H9 (cell line): ENCODE results near the gene CELF5. TPM values are rescaled to one million over a fixed set of nuclear protein-coding genes. Genes with fewer than 3 reads are reported as not detected.

Experiments
- DNase-seq: peaks from one replicate; pipeline ENCODE4 v3.0.0-alpha.2; 2017
- H2AFZ ChIP-seq: one replicate; pipeline ENCODE4 v1.6.1; 2013; ENCODE audit warnings: mild to moderate bottlenecking, low read length, control low read depth, moderate library complexity
- H2AK5ac ChIP-seq: 2 replicates; pipeline ENCODE4 v1.6.1; 2013; ENCODE audit warnings: low read length, control low read depth, mixed read lengths; ENCODE audit not compliant: insufficient read length
- H2BK120ac ChIP-seq: one replicate; pipeline ENCODE4 v1.6.1; 2013; ENCODE audit warnings: low read depth, mild to moderate bottlenecking, low read length, control low read depth, inconsistent platforms; ENCODE audit not compliant: poor library complexity, severe bottlenecking
- H2BK12ac ChIP-seq: 2 replicates; pipeline ENCODE4 v1.6.1; 2013; ENCODE audit warnings: low read length, control low read depth, mixed read lengths, low read depth; ENCODE audit not compliant: insufficient read length
- H2BK15ac ChIP-seq: 2 replicates; pipeline ENCODE4 v1.6.1; 2013; ENCODE audit warnings: low read depth, low read length, control low read depth
- H2BK20ac ChIP-seq: one replicate; pipeline ENCODE4 v1.6.1; 2013; ENCODE audit warnings: low read depth, mild to moderate bottlenecking, low read length, control low read depth, inconsistent platforms; ENCODE audit not compliant: poor library complexity, severe bottlenecking
- H2BK5ac ChIP-seq: 2 replicates; pipeline ENCODE4 v1.6.1; 2013; ENCODE audit warnings: low read length, control low read depth, mixed read lengths; ENCODE audit not compliant: insufficient read length
- H3K14ac ChIP-seq: 2 replicates; pipeline ENCODE4 v1.6.1; 2013; ENCODE audit warnings: low read length, control low read depth; ENCODE audit not compliant: insufficient read depth
- H3K18ac ChIP-seq: 2 replicates; pipeline ENCODE4 v1.6.1; 2013; ENCODE audit warnings: low read depth, mild to moderate bottlenecking, mixed read lengths, low read length, control low read depth; ENCODE audit not compliant: insufficient read length
- H3K23ac ChIP-seq: 2 replicates; pipeline ENCODE4 v1.6.1; 2013; ENCODE audit warnings: low read length, control low read depth, mixed read lengths, low read depth; ENCODE audit not compliant: insufficient read length
- H3K23me2 ChIP-seq: 2 replicates; pipeline ENCODE4 v1.6.1; 2013; ENCODE audit warnings: low read depth, mild to moderate bottlenecking, mixed read lengths, low read length, control low read depth; ENCODE audit not compliant: insufficient read length, poor library complexity, severe bottlenecking
- H3K27ac ChIP-seq: 2 replicates; pipeline ENCODE4 v1.5.1; 2013; ENCODE audit warnings: low read length, control low read depth, mixed read lengths, low read depth; ENCODE audit not compliant: insufficient read length
- H3K27me3 ChIP-seq: 2 replicates; pipeline ENCODE4 v1.6.1; 2013; ENCODE audit warnings: low read length, control low read depth, inconsistent platforms; ENCODE audit not compliant: insufficient read depth
- H3K4ac ChIP-seq: 2 replicates; pipeline ENCODE4 v1.6.1; 2013; ENCODE audit warnings: low read depth, mild to moderate bottlenecking, control low read depth, inconsistent platforms, low read length, moderate library complexity
- H3K4me1 ChIP-seq: 2 replicates; pipeline ENCODE4 v1.6.1; 2013; ENCODE audit warnings: low read length, control low read depth, inconsistent platforms; ENCODE audit not compliant: insufficient read depth
- H3K4me2 ChIP-seq: 2 replicates; pipeline ENCODE4 v1.6.1; 2013; ENCODE audit warnings: low read length, control low read depth, mixed read lengths; ENCODE audit not compliant: insufficient read length, insufficient read depth
- H3K56ac ChIP-seq: 2 replicates; pipeline ENCODE4 v1.6.1; 2013; ENCODE audit warnings: low read depth, mild to moderate bottlenecking, mixed read lengths, low read length, control low read depth; ENCODE audit not compliant: insufficient read length
- H3K79me1 ChIP-seq: 2 replicates; pipeline ENCODE4 v1.6.1; 2013; ENCODE audit warnings: low read depth, mild to moderate bottlenecking, moderate library complexity, low read length, control low read depth, inconsistent platforms; ENCODE audit not compliant: insufficient read depth, poor library complexity, severe bottlenecking
- H3K79me2 ChIP-seq: 2 replicates; pipeline ENCODE4 v1.6.1; 2013; ENCODE audit warnings: low read length, control low read depth, inconsistent platforms; ENCODE audit not compliant: insufficient read depth
- H3K9ac ChIP-seq: 2 replicates; pipeline ENCODE4 v1.6.1; 2013; ENCODE audit warnings: low read length, control low read depth, mixed read lengths; ENCODE audit not compliant: insufficient read length; ENCODE audit errors: extremely low read depth
- H3K9me3 ChIP-seq: one replicate; pipeline ENCODE4 v1.6.1; 2013; ENCODE audit warnings: low read depth, low read length, inconsistent platforms; ENCODE audit not compliant: control insufficient read depth
- H3T11ph ChIP-seq: one replicate; pipeline ENCODE4 v1.6.1; 2013; ENCODE audit warnings: mild to moderate bottlenecking, low read length, control low read depth, inconsistent platforms
- H4K20me1 ChIP-seq: one replicate; pipeline ENCODE4 v1.6.1; 2013; ENCODE audit not compliant: control insufficient read depth, insufficient read length, insufficient read depth
- H4K5ac ChIP-seq: 2 replicates; pipeline ENCODE4 v1.6.1; 2013; ENCODE audit warnings: low read depth, mild to moderate bottlenecking, mixed read lengths, low read length, control low read depth; ENCODE audit not compliant: insufficient read length
- H4K8ac ChIP-seq: replicated peaks from 2 replicates; pipeline ENCODE4 v1.6.1; 2013; ENCODE audit warnings: low read length, control low read depth, mixed read lengths, low read depth; ENCODE audit not compliant: insufficient read length
- H4K91ac ChIP-seq: 2 replicates; pipeline ENCODE4 v1.6.1; 2013; ENCODE audit warnings: low read depth, mild to moderate bottlenecking, moderate library complexity, mixed read lengths, low read length, control low read depth; ENCODE audit not compliant: insufficient read length
- H3K27ac Mint-ChIP-seq, 3 experiments: 2 replicates in 2 of 3; 3 replicates in 1 of 3; pipeline ENCODE4 v1.8.0; 2020 to 2021; ENCODE audit warnings: mixed read lengths in 3 of 3, mild to moderate bottlenecking in 1 of 3, moderate library complexity in 1 of 3
- H3K27me3 Mint-ChIP-seq: 2 replicates; pipeline ENCODE4 v1.8.0; 2021; ENCODE audit warnings: low read depth, mild to moderate bottlenecking, moderate library complexity, mixed read lengths
- H3K36me3 Mint-ChIP-seq, 3 experiments: 2 replicates in 2 of 3; 3 replicates in 1 of 3; pipeline ENCODE4 v1.8.0; 2020 to 2021; ENCODE audit warnings: low read depth in 3 of 3, mixed read lengths in 3 of 3; ENCODE audit not compliant: insufficient read depth in 1 of 3
- H3K4me1 Mint-ChIP-seq, 2 experiments: 2 replicates each; pipeline ENCODE4 v1.8.0; 2020; ENCODE audit warnings: mixed read lengths in 2 of 2
- H3K4me3 Mint-ChIP-seq, 2 experiments: 2 replicates in 1 of 2; 3 replicates in 1 of 2; pipeline ENCODE4 v1.8.0; 2020 to 2021; ENCODE audit warnings: mild to moderate bottlenecking in 2 of 2, mixed read lengths in 2 of 2, moderate library complexity in 1 of 2
- H3K9me3 Mint-ChIP-seq, 2 experiments: 2 replicates in 1 of 2; 3 replicates in 1 of 2; pipeline ENCODE4 v1.8.0; 2020; ENCODE audit warnings: mild to moderate bottlenecking in 2 of 2, mixed read lengths in 2 of 2, moderate library complexity in 1 of 2
- CTCF ChIP-seq: fragments of 200-600 bp; sonication (generic); conservative IDR thresholded peaks from 3 replicates; pipeline ENCODE4 v1.8.0; 2021; ENCODE audit warnings: antibody characterized with exemption, mild to moderate bottlenecking
- WGBS: extraction: QIAGEN DNeasy Blood & Tissue Kit; methylation state at CpG from one replicate; pipeline ENCODE4 v1.1.7; 2013; ENCODE audit warnings: missing lambda C conversion rate, low lambda C conversion rate, mixed read lengths; ENCODE audit not compliant: insufficient read length; ENCODE audit errors: extremely low coverage; 5-methylcytosine and 5-hydroxymethylcytosine counted together
- total RNA-seq: library from RNA; stranded (reverse); gene quantifications from 2 replicates; pipeline ENCODE4 v1.2.1, GENCODE V29; 2021

Gene CELF5
- total RNA-seq, 1 experiment from 2014 or later: 4.8 TPM

- H3K4me3 Mint-ChIP-seq: peak overlapping the region in 1 of 2 experiments; percentile 44; a peak in 1 of 5 replicates
Observed at GRCh38 chr19:3210347-3211017, 14.0 kb upstream of the CELF5 start.

More at GRCh38 chr19:3210347-3211017, 14.0 kb upstream of the CELF5 start:
- Histone ChIP-seq H3K23me2 (no peaks in the 10 kb centered on the region), H3K79me2 (no peaks in the 10 kb centered on the region), H3K4me1 (no peaks in the 10 kb centered on the region), H2AFZ (no peak overlapping the region), H3K27me3 (no peaks in the 10 kb centered on the region), H3K14ac (no peak overlapping the region; the same call in 1 of the 2 replicates), H3K27ac (no peak overlapping the region), H3K4me2 (no peak overlapping the region), H4K91ac (no peak overlapping the region), H2BK120ac (no peak overlapping the region), H2BK15ac (no peak overlapping the region), H3K9ac (no peak overlapping the region), H3K18ac (no peak overlapping the region), H3K4ac (no peak overlapping the region), H4K8ac (no peak overlapping the region), H4K5ac (no peak overlapping the region), H2AK5ac (no peak overlapping the region), H3K56ac (no peak overlapping the region), H4K20me1 (peaks cover 2% of the 10 kb centered on the region), H2BK12ac (no peak overlapping the region), H3T11ph (no peak overlapping the region), H3K23ac (no peak overlapping the region), H3K79me1 (no peaks in the 10 kb centered on the region), H3K9me3 (no peaks in the 10 kb centered on the region), H2BK20ac (no peak overlapping the region), H2BK5ac (no peak overlapping the region)
- Mint-ChIP-seq H3K9me3 (no peaks in the 10 kb centered on the region), H3K27ac (peak overlapping the region in 1 of 3 experiments; percentile 28; a peak in 2 of 7 replicates), H3K27me3 (peaks cover 4% of the 10 kb centered on the region), H3K36me3 (peaks cover 6 to 29% (median 8%) of the 10 kb centered on the region in 3 experiments; a peak in 6 of 7 replicates), H3K4me1 (peaks cover 3 to 6% of the 10 kb centered on the region in 2 experiments)
- TF ChIP-seq CTCF: peak; percentile 79
- DNase-seq: peak; percentile 82
- WGBS: no CpG with 5 or more reads among the region's 20 CpGs
